ENCODE measurements around the gene MRAS. TPM values are rescaled to one million over a fixed set of nuclear protein-coding genes. Genes with fewer than 3 reads are reported as not detected.

MRAS gene
- total RNA-seq, 1 donor from 2014 or later: 79.4 TPM

DNA sequence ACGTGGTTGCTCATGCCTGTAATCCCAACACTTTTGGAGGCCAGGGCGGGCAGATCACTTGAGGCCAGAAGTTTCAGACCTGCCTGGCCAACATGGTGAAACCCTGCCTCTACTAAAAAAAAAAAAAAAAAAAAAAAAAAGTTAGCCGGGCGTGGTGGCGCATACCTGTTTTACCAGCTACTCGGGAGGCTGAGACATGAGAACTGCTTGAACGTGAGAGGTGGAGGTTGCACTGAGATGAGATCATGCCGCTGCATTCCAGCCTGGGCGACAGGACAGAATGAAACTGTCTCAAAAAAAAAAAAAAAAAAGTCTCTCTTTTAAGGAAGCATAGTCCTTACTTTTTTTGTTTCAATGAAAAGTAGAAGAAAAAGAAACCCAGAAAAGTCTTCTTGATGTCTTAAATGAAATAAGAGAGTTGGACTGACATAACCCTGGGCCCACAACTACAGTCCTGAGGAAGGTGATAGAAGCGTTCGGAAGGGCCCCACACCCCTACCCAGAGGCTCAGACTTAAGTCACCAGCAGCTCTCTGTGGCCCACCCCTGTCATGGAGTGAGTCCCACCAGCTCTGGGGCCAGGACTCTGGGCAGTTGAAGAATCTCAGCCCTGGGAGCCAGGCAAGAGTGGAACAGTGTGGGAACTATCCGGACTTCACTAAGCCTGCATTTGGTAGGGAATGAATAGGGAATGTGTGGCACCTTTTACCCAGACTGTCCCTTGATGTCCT is 21.3 kb upstream of the MRAS start:
- Histone ChIP-seq H3K9me3 (no peaks in the 10 kb centered on the region), H3K4me3 (no peak overlapping the region), H3K36me3 (no peaks in the 10 kb centered on the region), H3K27ac (no peak overlapping the region), H3K4me1 (peaks cover 8% of the 10 kb centered on the region), H3K27me3 (no peaks in the 10 kb centered on the region)
- intact Hi-C loops (cut with DNase I): no loop called here
- ATAC-seq: no peak
- no peak for DNase-seq
- TF ChIP-seq CTCF (IDR thresholded peaks at IDR 0.05): no peak

GRCh38 chr3:138327831-138328230 is 20.5 kb upstream of the MRAS start:
- H3K27ac ChIP-seq: no peak overlapping the region
- no peaks in the 10 kb centered on the region for H3K36me3 ChIP-seq
- no peak overlapping the region for H3K4me3 ChIP-seq
- TF ChIP-seq CTCF (IDR thresholded peaks at IDR 0.05): no peak
- no peaks in the 10 kb centered on the region for H3K9me3 ChIP-seq
- H3K4me1 ChIP-seq: peaks cover 8% of the 10 kb centered on the region
- no peak for DNase-seq
- no peak for ATAC-seq
- intact Hi-C loops (cut with DNase I): no loop called here
- H3K27me3 ChIP-seq: no peaks in the 10 kb centered on the region

DNA sequence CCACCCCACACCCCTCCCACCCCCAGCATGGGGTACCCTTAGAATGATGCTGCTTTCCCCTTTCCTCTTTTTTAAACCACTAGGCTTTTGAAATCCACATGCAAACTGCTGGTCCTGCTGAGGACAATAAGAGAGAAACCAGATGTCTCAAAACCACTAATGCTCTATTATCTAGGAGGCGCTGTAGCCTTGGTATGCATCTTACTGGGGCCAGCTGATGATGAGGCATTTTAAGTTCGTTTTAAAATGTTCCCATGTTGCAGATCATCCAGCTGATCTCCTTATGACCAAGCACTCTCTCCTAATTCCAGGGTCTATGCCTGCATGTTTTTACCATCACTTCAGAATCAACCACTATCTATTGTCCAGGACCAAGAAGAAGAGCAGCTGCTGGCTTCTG is 20.0 kb upstream of the MRAS start:
- no peak for TF ChIP-seq CTCF (IDR thresholded peaks at IDR 0.05)
- ATAC-seq: no peak
- H3K9me3 ChIP-seq: no peaks in the 10 kb centered on the region
- H3K27ac ChIP-seq: no peak overlapping the region
- no peaks in the 10 kb centered on the region for H3K36me3 ChIP-seq
- no peaks in the 10 kb centered on the region for H3K27me3 ChIP-seq
- no peak for DNase-seq
- intact Hi-C loops (cut with DNase I): no loop called here
- no peak overlapping the region for H3K4me3 ChIP-seq
- H3K4me1 ChIP-seq: peaks cover 8% of the 10 kb centered on the region

- peaks cover 8% of the 10 kb centered on the region for H3K4me1 ChIP-seq
- DNase-seq (peak; percentile 94), ATAC-seq (peak; percentile 96)
- peak; percentile 60 for TF ChIP-seq CTCF (IDR thresholded peaks at IDR 0.05)
- H3K27ac ChIP-seq: peak within 1 kb of the TSS; percentile 66
- intact Hi-C loops (cut with DNase I): no loop called here
- H3K36me3 ChIP-seq: no peaks in the 10 kb centered on the region
- no peaks in the 10 kb centered on the region for H3K9me3 ChIP-seq
- H3K4me3 ChIP-seq: peak within 1 kb of the TSS; percentile 83
- no peaks in the 10 kb centered on the region for H3K27me3 ChIP-seq
Measured at GRCh38 chr3:138329127-138329983, 19.0 kb upstream of the MRAS start, which contains the start of gene NME9. Gene NME9 (minus strand): TSS chr3:138329851. CDS start chr3:138329335, 516 bp downstream.

DNA sequence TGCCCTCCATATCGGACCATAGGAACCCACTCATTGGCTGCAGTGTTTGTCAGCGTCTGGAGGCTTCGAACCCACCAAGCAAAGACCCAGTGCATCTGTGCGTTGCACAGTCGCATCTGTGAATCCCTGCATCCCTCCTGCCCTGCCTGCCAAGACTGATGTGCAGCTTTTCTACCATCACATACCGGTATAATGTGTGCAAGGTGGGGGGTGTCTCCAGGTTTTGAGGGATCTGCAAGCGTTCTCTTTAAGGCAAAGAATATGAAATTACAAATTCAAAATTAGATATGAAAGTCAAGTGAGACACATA is 18.4 kb upstream of the MRAS start:
- Histone ChIP-seq H3K27ac (peak overlapping the region; percentile 66), H3K9me3 (no peaks in the 10 kb centered on the region), H3K36me3 (no peaks in the 10 kb centered on the region), H3K27me3 (no peaks in the 10 kb centered on the region), H3K4me1 (peaks cover 8% of the 10 kb centered on the region), H3K4me3 (peak overlapping the region; percentile 83)
- no peak for DNase-seq
- ATAC-seq: no peak
- intact Hi-C loops (cut with DNase I): no loop called here
- TF ChIP-seq CTCF (IDR thresholded peaks at IDR 0.05): no peak
